C1 segment of cervical spinal cord (tissue), 14 donors: ENCODE data around the gene RBM5.

Source experiments
- DNase-seq, 14 donors: peaks; one replicate each; lab custom pipeline; 2025; lab: John Stamatoyannopoulos, UW

The RBM5 gene

GRCh38 chr3:50138266-50139200 lies 49.8 kb downstream of the RBM5 start:
- DNase-seq = no peak

- DNase-seq = no peak
These were observed 50.6 kb downstream of the RBM5 start for GRCh38 chr3:50139308-50139707.

DNA sequence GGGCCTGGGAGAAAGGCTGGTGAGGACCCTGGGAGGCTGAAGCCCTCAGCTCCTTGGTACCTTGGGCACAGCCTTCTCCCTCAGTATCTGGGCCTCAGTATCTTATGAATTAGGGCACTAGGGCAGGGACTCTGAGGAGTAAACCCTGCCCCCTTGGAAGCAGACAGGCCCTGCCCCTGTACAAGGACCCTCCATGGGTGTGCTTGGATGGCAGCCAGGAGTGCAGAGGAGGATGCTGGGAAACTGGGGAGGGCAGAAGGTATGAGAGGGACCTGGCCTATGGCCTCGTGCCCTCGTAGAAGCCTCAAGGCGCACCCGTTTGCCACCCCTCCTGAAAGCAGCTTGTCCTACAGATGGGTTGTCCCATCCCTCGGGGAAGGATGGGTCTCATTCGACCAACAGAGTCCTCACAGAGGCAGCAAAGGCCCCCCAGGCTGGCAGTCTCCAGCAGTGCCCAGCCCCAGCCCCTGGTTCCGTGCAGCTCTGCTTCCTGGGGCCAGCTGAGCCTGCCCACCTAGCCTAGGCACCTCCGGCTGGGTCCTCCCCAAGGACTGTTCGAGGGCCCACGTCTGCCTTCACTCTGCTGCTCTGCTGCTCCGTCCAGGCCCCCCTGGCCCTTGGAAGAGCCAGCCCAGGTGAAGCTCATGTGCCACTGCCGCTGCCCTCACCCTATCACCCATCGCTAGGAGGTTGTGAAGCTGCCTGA lies 51.2 kb downstream of the RBM5 start:
- no peak for DNase-seq

GRCh38 chr3:50140990-50141389 lies 52.3 kb downstream of the RBM5 start:
- no peak for DNase-seq

GRCh38 chr3:50146316-50146901 lies 57.7 kb downstream of the RBM5 start:
- DNase-seq = no peak

- DNase-seq = no peak
These were observed 58.3 kb downstream of the RBM5 start for GRCh38 chr3:50147016-50147415.

DNA sequence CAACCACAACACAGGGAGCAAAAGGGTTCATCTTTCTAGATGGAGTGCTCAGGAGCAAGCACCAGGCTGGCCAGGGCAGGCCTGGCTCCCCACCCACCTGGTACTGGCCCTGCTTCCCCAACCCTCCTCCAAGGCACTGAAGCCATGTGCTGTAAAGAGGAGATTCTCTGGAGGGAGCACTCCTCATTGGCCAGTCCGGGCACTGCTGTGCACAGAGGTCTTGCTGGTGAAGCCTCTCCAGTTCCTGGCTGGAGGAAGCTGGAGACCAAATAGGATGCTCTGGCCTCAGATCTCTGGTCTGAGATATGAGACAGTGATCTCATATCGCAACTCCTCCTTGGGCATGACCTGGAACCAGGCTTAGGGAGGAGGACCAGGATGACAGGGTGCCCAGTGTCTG lies 58.7 kb downstream of the RBM5 start:
- DNase-seq = no peak

- DNase-seq = no peak
These were observed 59.1 kb downstream of the RBM5 start for GRCh38 chr3:50147861-50148260.

GRCh38 chr3:50150404-50150750 lies 61.7 kb downstream of the RBM5 start:
- no peak for DNase-seq

DNA sequence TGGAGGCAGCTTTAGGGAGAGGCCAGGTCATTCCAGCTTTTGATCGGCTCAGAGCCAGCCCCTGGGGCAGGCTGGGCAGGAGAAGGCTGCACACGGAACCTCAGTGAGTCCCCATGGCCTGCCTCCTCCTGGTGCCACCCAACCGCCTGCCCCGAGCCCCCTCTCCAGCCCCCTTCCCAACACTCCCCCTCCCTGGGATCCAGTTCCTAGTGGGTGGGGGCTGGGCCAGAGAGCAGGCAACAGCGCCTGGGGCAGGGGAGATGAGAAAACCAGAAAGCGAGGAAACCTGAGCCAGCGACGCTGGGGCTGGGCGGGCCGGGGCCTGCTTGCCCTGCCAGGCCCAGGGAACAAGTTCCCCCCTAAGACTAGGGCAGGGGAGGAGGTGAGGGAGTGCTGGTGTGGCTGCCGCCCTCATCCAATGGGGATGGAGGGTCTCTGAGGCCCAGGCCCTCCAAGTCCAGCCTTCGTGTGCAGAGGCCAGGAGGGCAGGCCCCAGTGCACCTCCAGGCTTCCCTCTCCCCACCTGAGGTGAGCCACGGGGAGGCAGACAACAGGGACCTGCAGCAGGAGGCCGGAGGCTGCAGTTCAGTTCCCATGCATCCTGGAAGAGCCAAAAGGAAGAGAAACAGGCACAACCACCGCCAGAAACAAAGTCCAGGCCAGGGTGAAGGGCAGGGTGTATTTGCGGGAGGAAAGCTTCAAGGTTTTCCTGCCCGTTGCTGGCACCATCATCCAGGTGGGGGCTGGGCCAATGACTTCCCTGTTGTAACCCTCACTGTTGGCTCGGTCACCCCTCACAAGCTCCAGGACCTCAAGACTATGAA lies 62.4 kb downstream of the RBM5 start:
- DNase-seq = no peak

DNA sequence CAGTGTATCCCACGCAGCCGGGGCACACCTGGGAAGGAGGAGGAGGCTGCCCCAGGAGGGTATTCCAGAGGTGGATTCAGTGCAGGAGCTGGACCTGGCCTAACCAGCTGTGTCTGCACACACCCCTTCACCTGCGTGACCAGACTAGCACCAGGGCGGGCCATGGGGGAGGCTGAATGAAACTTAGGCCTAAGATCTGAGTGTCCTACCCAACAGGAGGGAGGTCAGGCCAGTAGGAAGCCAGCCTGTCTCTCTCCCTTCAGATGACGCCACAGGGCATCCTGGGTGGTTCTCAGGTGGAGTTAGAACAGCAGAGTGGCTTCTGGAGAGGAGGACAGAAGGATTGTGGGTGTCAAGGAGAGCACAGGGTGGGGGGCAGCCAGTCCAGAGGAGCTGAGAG lies 63.0 kb downstream of the RBM5 start:
- no peak for DNase-seq

GRCh38 chr3:50153782-50154475 lies 65.2 kb downstream of the RBM5 start:
- no peak for DNase-seq

- no peak for DNase-seq
These were observed 65.7 kb downstream of the RBM5 start for GRCh38 chr3:50154476-50154839.

DNA sequence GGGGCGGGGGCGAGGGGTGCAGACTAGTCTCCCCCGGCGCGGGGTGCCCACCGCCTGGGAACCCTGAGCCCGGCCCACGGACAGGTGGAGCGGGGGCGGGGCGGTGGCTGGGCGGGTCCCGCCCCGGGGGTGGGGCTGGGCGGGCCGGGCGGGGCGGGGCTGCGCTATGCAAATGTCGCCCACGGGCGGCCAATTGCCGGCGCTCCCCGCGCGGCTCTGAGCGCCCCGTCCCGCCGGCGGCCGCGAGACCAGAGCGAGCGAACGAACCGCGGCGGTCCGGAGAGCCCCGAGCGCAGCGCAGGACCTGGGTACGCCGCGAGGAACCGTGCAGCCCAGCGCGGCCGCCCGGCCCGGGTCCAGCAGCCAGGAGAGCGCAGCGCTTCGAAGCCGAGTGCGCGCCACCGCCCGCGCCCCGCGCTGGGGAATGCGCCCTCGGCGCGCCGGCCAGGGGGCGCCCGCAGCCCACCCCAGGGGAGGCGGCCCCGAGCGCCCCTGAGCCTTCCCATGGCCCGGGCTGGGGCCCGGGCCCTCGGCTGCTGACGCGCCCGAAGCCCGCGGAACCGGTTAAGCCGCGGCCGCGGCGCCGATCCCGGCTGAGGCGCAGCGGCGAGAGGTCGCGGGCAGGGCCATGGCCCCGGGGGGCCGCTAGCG lies 66.2 kb downstream of the RBM5 start, which contains the start of gene SEMA3F:
SEMA3F (plus strand) TSS at position 485 of the 651 bp plus-strand sequence. CDS start 4,299 bp downstream, outside the sequence.
- peak in 2 of 14 donors; percentile 17 to 56 for DNase-seq

- no peak for DNase-seq
These were observed 66.8 kb downstream of the RBM5 start for GRCh38 chr3:50155491-50155878.

- DNase-seq = no peak
These were observed 67.2 kb downstream of the RBM5 start for GRCh38 chr3:50155891-50156290.

DNA sequence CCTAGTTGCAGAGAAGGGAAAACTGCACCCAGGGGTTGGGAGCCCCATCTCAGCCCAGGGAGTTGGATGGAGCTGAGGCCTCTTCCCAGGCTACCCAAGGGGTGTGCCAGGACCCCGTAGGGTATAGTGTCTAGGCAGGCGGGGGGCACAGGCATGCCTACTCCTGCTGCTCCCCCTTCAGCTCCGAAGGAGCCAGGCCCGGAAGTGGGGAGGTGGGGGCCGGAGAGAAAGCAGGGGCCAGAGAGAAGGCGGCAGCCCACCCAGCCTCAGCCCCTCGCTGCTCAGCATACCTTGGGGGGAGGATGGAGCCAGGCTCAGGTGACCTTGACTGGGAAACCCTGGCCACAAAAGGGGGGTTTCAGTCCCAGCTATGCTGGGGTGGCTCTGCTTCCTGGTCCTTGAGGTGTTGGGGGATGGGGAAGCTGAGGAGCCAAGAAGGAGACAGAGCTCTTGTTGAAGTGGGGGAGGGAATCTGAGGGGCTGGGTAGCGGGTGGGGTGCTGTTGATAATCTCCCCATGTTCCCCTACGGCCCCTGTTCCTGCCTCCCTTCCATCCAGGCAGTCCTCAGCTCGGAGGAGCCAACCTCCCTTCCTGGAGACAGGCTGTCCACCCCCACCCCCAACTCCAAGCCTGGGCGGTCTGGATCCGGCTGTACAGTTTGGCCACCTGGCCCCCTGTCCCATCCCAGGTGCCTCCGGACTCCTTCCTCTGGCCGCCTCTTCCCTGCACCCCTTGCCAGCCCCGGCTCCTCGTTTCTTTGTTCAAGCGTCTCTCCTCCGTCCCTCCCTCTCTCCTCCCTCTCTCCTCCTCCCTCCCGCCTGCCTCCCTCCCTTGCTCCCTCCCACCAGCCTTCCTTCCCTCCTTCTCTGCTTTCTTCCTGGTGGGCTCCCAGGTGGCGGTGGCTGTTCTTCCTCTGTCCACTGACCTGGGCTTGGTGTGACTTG lies 68.1 kb downstream of the RBM5 start:
- no peak for DNase-seq

DNA sequence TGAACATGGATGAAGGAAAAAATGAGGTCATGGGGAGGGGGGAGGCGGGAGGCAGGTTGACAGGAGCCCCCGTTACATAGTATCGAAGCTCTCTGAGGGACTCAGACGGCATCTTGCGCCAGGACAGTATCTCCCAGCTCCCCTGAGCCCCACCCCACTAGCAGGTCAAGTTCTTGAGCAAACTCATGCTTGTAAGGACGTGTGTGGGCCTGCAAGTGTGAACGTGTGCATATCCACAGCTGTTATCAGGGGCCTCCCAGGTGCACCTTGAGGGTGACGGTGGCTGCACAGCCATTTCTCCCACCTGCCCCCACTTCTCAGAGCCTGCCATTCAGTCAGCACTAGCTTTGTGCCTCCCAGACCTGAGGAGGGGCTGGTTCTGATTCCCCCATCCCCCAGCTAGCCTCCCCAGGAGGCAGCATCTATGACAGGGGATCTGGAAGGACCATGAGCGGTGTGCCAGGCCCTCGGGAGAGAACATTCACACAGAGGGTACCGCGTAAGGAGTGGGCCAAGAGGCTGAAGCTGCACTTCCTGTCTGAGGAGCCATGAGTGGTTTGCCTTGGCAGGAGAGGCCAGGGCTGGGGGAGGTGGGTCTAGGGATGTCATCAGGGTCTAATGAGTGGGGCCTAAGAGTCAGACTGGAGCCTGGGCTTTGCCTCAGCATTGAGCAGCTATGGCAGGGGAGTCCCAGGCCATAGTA lies 69.3 kb downstream of the RBM5 start:
- no peak for DNase-seq
